Effector CD4-positive, alpha-beta T cell (primary cell): ENCODE measurements around the gene ONECUT1.

ENCODE experiments used
- DNase-seq: peaks from one replicate; pipeline ENCODE4 v3.0.0-alpha.2; 2020

ONECUT1 gene

DNA sequence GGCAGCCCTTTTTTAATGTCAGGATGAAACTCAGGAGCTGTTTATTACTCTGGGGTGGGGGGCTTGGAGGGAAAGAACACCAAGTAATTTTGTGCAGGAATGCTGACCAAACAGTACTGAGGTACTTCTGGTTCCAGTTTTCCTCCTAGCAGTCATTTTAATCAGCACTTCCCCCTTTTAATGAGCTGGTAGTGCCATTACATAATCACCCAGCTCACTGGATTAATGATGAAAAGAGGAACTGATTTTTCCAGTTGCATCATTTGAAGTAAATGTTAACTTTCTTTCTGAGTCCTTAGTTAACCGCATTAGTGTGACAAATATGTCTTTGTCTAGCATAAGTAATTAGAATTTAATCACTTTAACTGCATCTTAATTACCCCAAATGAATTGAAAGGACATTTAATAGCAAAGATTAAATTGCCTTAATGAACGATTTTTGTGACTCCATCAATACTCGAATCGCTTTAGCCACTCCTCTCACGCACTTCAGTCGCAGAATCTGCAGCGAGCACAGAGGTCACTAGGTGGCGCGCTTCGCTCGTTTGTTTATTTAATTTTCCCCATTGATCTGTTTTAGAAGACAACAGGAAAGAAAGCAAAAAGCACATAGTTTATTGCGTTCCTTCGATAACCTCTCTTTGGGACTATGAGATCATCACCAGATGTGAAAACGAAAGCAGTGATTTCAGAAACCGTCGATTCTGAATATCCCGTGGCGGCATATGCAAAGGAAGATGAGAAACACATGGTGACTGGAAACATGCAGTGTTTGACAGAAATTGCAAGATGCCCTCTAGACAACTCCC is 9.8 kb downstream of the ONECUT1 start:
- DNase-seq = peak; percentile 54

DNA sequence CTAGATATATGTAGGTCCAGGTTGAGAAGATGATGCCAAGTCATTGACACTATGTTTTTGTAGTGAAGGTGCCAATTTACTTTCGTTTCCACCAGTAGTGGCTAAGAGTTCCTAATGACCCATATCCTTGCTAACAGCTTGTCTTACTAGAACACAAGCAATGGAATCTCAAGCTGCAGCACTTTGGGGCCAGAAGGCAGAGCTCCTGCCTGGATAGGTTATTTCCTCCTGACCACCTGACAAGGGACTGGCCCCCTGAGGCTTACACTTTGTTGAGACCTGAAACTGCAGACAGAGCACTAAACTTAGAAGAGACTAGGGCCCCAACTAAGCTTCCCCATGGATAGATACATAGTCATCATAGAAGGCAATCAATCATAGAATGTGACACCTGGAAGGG is 11.7 kb downstream of the ONECUT1 start:
- DNase-seq = no peak

DNA sequence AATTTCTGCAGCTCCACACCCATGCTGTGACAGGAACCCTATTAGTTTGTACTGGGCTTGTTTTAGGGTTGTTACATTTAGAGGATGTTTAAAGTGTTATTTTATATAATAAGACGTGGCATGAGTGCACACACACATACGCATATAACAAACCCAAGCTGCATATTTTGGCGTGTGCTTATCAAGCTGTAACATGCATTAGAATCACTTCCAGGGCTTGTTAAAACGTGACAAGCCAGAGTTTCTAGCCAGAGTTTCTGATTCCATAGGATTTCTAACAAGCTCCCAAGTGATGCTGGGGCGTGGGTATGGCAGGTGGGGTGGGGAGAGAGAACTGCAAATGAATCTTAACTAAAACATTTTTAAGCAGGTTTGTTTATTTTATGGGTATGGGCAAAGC is 17.4 kb downstream of the ONECUT1 start:
- DNase-seq = no peak

DNA sequence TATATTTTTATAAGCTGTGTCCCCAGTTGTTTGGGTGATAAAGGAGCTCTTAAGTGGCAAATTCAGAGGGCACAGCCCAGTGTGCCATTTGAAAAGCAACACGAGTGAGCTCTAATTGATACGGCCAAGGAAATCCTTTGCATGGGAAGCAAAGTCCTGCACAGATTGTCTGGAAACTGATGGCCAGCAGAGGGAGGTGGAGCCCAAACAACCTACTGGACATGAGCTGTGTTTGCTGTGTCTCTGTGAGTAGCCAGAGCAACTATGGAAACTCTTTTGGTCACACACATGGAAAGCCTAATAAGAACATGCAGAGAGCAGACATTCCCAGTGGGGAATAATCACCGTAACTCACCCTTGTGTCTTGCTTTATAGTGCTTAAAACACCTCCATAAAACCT is 24.4 kb downstream of the ONECUT1 start:
- no peak for DNase-seq

DNA sequence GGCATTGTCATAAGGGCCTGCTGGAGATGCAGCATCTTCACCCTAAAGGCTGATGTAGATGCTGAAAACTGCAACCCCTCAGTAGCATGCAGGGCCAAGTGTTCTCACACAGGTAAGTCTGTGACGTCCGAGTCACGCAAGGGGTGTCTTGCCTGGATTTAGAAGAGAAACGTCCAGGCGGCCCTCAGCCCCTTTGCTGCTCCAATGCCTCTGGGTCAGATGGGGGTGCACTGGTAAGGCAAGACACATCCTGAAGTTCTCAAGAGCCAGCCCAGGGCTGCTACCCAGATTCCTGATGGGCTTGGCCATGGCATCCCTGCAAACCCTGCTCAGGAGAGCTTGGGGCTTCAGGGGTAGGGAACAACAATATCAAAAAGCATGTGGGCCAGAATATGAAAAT is 25.4 kb downstream of the ONECUT1 start:
- no peak for DNase-seq

DNA sequence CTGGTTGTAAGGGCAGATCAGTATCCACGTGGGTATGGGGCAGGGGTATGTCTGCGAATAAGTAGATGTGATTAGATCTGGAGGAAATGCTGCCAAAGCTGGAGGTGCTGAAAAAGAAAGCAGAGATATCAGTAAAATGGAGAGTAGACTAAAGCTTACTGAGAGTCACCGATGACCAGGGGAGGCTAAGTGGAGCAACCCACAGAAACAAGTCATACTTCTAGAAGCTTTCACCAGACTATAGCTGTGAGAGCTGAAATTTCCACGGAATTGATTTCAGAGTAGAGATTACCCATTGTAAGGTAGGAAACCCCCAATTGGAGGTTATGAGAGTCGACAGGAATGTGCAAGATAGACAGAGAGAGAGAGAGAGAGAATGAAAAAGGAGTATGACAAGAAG is 27.5 kb downstream of the ONECUT1 start:
- no peak for DNase-seq

DNA sequence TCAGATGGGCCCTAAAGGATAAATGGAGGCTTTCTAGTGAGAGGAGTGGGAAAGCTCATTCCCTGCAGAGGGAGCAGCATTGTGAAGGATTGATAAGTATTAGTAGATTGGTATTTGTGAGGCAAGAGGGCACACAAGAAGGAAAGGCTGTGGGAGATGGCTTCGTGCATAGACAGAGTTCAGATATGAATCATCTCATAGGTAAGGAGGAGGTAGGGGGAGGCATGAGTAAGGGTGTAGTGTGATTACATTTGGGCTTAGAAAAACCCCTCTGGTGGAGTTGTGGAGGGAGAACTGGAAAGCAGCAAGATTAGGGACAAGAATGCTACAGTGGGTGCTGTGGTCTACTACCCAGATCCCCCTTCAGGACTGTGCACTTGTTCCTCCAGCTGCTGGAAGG is 29.6 kb downstream of the ONECUT1 start:
- DNase-seq = no peak

DNA sequence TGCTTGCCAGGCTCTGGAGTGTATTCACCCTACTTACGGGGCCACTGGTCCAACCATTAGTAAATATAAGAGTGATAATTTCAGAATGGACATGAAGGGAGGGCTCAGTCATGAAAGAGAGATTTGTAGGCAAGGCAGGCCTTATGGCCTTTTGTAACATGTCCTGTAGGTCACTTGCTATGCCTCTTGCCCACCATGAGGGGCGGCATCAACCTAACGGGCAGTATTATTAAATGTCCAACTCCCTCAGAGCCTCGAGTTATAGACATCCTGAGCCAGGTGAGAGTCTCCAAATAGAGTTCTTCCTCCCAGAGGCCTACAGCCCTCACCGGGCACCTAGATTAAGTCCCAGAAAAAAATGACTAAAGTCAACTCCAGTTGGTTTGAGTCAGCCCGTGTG is 30.2 kb downstream of the ONECUT1 start:
- no peak for DNase-seq

DNA sequence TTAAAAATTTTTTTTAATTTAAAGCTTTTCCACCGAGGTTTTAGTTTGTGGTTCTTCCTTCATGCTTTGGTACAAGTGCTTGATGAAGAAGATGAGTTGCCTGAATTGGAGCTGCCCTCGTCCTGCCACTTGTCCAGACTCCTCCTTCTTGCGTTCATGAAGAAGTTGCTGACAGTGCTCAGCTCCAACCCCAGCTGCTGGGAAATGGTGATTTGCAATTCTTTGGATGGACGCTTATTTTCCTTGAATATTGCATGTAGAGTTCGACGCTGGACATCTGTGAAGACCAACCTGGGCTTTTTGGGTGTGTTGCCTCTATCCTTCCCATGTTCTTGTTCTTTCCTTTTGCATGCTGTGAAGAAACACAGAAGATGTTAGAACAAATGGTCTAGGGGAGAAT is 32.6 kb downstream of the ONECUT1 start:
- no peak for DNase-seq

DNA sequence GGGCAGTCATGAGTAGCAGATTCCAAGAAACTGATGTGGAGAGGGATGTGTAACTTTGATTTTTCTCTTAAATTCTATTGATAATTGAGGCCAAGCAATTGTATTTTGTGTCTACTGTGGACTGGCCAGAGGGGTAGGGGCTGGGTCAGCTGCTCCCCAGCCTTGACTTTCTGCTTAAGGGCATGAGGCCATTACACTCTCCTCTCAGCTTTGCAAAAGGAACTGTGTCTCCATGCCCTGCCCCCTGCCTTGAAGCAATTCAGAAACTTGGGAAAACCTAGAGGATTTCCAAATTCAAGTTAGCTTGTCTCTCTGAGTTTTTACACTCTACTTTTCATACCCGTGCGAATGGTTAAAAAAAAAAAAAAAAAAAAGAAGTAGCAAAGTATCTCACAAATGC is 38.6 kb downstream of the ONECUT1 start:
- no peak for DNase-seq

DNA sequence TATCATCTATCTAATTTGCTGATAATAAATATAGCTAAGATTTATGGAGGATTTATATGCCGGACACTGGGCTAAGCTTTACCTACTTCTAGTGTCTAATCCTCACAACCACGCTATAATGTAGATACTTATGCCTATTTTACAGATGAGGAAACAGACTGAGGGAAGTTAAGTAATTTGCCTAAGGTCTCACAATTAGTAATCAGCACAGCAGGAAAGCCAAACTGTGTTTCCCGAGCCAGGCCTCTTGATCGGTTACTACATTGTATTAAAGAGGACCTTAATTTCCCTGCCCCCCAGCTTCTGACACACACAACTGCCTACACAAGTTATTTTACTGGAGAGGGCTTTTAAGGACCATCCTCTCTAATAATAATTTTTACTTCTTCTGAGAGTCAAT is 40.9 kb downstream of the ONECUT1 start:
- DNase-seq = no peak

DNA sequence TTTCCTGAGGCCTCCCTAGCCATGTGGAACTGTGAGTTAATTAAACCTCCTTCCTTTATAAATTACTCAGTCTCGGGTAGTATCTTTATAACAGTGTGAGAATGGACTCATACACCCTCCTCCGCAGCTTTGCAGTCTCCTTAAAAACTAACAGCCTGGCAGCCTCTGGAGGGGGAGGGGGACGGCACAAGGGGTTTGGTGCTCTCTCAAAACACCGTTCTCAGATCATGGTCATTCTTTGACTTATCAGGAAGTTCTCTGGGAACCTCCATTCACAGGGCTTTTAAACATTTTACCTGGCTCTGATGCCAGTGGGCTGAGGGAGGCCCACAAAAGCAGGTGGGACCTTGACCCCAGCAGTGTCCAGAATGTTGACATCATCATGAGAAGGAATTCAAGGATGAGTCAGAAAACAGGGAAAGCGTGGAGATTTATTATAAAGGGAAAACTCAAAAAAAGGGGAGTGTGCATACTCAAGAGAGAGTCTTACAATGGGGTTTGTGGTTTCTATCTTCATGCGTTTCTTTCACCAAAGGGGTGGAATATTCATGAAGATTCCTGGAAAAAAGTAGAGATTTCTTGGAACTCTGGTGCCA is 43.9 kb downstream of the ONECUT1 start:
- DNase-seq = no peak

DNA sequence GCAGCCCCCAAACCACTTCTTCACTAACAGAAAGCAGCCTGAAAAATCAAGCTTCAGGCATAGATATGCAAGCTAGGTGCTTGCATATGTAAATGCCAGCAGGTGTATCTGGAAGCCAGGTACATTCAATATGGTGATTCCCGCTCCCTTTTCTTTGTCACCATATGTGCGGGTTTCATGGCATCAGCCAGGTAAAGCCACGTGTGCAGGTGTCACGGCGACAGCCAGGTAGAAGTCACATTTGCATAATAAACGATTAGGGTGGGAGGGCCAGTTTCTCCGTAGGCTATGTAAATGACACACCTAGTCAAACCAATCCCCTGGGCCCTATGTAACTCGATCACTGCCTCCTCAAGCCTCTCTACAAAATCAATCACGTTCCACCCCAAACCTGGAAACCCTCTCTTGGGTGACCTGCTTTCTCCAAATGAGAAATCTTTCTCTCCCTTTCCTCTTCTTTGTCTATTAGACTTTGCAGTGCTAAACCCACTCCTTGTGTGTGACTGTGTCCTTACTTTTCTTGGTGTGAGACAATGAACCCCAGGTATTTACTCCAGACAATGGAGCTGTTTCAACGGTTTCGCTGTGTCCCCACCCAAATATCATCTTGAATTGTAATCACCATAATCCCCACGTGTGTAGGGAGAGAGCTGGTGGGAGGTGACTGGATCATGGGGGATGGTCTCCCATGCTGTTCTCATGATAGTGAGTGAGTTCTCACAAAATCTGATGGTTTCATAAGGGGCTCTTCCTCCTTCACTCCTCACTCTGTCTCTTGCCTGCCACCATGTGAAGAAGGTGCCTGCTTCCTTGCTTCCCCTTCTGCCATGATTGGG is 44.6 kb downstream of the ONECUT1 start:
- no peak for DNase-seq

DNA sequence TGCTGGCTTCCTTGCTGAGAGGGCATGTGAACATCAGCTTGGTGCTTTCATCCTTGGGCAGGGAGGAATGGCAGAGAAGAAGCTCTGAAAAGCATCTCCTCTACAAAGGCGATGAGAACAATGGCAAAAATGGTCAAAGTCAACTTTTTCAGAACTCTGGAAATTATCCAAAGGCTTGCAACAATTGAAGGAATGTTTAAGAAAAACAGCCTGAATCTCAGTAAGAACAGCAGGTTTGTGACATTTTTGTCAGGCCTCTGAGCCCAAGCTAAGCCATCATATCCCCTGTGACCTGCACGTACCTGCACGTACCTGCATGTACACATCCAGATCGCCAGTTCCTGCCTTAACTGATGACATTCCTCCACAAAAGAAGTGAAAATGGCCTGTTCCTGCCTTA is 51.8 kb downstream of the ONECUT1 start:
- no peak for DNase-seq

DNA sequence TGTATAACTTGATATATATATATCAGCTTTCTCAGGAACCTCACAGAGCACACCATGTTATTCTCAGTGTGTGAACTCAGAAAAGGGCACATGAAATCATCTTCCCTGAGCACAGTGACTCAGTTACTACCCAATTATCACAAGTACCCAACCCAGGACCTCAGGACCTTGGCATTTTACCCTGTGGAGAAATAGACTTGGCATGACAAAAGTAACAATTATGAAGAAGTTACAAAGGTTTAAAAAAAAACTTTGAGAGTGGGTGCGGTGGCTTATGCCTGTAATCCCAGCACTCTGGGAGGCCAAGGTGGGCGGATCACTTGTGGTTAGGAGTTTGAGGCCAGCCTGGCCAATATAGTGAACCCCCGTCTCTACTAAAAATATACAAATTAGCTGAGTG is 52.4 kb downstream of the ONECUT1 start:
- DNase-seq = no peak

DNA sequence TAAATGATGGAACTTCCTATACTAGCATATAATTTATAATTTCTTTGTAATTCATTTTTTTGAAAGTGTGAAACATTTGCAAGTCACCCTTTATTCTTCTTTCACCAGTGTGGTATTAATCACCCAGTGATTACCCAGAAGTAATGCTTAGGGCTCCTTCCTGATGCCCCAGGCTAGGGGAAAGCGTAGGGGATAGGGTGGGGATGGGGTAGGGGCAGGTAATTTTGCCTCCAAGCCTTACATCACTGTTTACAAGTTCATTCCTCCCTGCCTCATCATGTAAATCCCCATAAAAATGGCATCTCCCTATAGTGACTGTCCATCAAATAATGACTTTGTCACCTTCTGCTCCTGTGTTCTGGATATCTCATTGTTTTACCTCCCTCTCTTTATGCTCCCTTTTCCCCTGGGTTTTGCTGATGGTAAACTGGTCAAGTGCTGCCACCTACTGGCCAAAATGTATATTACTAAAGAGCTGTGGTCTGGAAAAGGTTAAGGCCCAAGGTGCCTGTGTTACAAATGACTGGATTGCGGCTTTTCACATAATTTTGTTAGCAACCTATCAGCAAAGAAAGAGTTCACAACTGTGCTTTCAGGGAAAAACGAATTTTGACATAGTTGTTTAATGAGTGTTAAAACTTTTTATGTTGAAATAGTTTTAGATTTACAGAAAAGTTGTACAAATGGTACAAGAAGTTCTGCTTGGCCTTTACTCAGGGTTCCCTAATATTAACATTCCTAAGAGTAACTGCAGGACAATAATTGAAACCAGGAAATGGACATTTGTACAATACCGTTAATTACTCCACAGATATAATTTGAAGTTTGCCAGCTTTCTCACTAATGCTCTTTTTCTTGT is 54.7 kb downstream of the ONECUT1 start:
- peak; percentile 73 for DNase-seq

DNA sequence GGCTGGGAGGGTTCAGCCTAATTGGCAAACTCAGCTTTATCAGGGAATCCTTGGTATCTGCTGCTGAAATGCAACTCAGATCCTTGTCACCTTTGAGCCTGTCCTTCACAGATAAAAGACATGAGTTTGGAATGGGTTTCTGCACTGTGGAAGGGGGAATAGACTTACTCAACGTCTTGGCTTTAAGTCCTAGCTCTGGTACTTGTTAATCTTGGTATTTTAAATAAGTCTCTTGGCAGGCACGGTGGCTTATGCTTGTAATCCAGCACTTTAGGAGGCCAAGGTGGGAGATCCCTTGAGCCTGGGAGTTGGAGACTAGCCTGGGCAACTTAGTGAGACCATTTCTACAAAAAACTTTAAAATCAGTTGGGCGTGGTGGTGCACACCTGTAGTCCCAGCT is 55.8 kb downstream of the ONECUT1 start:
- no peak for DNase-seq

DNA sequence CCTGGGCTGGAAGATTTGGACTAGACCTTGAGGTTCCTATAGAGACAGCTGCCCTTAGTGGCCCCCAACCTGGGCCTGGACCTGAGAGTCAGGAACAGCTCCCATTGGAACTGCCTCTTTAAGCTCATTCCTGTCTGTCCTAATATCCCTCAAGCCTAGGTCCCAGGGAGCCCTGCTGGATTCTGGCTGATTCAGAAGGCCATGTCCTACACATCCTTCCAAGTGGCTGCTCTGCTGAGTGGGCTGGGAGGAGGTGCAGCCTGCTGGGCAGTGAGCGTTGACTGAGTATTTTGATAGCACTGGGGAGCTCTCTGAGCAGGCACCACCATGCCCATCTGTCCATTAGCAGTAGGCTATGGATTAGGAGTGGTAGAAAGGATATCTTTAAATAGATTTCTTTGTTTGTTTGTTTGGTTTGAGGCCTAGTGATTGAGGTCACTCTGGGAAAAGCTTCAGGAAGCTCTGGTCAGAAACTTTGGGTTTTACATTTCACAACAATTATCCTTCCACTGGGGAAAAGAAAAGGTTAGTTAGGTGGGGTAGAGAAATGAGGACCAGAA is 56.4 kb downstream of the ONECUT1 start:
- no peak for DNase-seq

DNA sequence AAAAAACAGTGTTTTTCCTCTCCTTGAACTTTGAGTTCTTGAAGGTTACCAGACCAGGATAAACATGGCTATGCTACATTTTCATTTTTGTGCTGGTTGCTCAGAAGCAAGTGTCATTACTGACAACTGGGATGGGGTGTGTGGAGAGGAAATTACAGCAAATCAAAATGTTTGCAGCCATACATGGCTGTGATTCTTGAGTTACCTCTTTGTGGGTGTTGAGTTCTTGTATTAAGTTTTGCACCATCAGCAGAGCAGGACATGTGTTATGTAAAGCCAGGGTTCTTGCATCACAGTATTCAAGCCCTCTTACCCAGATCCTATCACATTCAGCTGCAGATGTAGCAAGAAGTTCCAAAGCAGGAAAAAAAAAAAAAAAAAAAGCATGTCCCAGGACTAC is 57.0 kb downstream of the ONECUT1 start:
- no peak for DNase-seq

DNA sequence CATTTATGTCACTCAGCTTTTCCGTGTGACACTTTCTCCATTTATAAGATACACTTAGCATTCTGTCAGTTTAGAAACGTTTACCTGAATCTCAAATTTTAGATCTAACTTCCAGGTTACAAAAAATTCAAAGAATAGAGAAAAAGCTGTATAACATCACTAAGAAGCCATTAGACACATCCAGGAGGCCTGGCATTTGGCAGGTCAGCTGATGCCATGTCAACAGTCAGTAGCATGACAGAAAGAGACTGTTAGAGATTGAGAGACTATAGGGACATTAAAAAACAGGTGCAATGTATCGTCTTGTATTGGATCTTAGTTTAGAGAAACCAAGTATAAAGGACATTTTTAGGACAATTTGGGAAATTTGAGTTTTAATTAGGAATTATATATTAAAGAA is 57.6 kb downstream of the ONECUT1 start:
- DNase-seq = no peak

DNA sequence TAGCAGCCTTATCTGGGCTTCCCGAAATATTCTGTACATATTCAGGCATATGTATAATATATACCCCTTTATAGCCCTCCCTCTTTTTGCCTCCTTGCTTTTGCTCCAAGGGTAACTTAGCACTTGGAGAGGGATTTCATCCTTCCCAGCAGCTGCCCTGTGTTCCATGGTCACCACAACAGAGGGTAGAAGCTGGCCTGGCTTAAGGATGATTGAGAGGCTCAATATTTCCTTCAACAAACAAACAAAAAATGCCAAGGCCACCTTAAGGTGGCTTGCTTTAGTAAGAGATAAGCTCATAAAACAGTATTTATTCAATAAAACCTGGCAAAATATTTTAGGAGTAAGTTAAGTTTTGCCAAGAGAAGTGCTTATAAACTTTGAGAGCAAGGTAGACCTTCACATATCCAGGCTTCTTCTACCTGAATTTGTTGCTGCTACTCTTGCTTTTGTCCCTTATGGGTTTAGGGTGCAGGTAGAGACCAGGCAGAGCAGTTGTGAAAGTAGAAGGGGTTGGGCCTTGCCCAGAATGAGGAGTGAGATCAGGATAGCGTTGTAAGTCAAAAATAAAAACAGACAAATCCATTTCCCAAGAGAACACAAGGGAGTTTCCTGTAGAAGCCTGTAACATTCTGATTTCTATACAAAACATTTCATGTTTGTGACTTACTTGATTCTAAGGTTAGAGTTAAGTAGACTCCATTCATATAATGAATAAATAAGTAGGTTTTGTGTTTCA is 58.2 kb downstream of the ONECUT1 start:
- no peak for DNase-seq

DNA sequence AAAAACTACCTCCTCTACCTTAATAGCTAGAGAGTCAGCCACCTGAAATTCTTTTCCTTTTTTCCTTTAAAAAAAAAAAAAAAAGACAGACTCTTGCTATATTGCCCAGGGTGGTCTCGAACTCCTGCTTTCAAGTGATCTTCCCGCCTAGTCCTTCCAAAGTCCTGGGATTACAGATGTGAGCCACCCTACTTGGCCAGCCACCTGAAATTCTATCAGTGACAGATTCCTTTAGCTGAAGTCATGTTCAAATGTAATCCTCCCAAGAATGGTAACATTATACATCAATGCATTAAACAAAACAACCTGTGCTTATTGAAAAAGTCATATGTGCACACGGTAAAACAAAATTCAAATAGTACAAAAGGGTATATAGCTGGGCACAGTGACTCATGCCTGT is 59.1 kb downstream of the ONECUT1 start:
- DNase-seq = no peak
